Suppressor macrophage (primary cell): Measurements from ENCODE around the gene RNF220.

Source experiments
- DNase-seq, 4 experiments: peaks; one replicate each; pipeline ENCODE4 v3.0.0-alpha.2; 2020 to 2022

RNF220 gene

DNA sequence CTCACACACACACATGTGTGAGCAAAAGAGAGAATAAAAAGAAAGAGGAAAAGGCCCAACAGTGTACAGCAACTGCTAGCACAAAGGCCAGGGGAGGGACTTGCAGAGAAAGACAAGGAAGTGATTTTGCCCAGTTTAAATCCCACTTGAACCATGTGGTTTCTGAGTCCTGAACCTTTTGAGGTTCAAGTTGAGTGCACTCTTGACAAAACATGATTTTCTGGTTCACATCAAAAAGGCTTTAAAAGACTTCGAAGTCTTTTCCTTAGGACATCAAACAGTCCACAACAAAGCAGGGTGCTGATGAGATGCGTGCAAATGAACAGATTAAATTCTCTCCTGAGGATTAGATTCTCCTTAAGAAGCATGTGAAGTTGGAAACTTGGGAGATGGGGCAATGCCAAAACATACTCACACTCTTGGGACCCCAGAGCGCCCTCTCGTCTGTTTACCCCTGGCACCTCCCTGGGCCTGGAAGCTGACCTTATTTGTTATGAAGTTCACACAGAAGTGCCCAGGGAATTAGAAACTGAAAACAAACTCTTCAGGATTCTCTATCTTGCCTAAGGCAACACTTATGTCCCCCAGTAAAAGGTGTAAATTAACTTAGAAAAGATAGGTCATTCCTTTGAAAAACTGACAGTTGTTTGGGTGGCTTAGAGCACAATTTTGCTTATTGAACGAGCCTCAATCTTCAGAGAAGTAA is 31.5 kb downstream of the RNF220 start:
- DNase-seq = peak in 3 of 4 experiments; percentile 46 to 59 (median 46)

DNA sequence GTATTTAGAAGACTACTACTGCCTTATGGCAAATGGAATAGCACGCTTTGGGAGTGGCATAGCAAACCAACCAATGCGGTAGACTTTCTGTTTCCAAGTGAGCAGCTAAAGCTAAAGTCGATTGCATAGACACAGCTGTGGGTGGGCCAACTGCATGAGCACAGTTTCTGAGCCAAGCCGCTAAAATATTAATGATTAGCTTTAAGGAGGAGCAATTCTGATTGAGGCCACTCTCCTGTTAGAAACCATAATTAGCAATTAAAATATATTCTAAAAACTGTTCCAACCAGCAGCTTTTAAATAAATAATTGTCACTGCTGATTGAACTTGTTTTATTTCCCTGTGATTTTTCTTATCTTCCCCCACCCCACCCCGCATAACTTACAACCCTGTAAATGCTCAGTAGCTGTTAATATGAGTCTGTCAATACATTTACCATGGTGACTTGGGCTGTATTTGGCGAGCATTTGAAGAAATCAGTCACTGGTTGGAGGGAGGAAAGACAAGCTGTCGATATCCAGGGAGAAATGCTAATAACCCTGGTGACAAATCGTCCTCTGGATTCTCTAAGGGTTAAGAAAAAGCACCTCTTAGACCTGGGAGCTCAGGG is 32.2 kb downstream of the RNF220 start:
- no peak for DNase-seq

DNA sequence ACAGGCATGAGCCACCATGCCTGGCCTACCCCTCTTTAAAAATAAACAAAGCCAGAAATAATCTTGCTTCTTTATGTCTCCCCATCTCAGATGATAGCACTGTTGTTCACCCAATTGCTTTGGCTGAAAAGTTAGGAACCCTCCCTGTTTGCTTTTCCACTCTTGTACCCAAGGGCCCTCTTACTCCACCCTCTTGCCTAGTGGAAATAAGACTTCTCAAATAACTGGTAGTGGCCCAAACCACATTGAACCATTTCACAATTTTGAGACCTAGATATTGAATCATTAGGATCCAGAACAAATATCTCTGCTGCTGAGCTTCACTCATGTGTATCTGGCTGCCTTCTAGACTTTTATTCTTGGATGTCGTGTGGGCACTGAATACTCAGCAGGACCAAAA is 37.7 kb downstream of the RNF220 start:
- no peak for DNase-seq

DNA sequence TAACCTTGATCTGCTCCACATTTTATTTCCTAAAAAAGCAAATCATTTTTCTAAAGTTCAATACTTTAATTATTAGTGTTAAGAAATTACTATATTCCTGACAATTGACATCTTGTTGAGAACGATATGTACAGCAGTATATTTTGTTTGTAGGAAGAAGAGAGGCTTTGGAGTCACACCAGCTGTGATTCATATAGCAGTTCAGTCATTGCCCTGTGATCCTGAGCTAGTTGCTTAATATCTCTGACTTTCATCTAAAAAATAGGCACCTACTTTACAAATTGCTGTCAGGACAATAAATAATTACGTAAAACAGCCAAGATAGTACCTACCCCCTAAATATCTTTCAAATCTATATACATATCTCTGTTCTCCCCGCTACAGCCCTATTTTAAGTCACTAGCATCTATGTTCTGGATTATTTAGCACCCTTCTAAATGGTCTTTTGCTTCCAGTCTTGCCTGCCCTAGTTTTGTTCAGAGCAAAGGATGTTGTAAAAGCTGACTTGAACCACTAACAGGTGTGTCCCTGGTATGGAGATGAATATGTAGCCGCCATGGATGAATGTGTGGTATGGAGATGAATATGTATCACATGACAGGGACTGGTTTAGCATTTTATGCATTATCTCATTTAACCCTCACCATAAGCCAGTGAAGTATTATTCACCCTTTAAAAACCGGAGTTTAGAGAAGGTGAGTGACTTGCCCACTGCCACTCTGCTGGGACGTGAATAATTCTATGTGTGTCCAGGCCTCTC is 42.2 kb downstream of the RNF220 start:
- peak; percentile 52 to 79 (median 65) for DNase-seq

DNA sequence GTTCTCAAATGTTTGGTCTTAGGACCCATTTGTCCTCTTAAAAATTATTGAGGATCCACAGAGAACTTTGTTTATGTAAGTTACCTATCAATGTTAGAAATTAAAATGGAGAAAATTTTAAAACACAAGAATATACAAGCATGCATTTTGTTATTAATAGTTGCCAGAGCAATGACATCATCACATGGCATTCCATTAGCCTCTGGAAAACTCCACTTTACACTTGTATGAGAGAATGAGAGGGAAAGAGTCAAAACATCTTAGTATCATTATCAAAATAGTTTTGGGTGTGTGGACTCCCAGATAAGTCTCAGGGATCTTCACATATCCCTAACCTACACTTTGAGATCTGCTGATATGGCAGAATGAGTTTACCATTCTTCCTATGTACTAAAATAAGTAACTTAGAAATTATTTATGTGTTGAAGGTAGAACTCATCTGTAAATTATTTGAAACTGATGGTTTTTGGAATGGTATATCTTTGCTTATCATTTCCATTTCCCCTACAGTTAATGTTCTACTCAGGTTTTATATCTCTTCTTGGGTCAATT is 48.8 kb downstream of the RNF220 start:
- no peak for DNase-seq

DNA sequence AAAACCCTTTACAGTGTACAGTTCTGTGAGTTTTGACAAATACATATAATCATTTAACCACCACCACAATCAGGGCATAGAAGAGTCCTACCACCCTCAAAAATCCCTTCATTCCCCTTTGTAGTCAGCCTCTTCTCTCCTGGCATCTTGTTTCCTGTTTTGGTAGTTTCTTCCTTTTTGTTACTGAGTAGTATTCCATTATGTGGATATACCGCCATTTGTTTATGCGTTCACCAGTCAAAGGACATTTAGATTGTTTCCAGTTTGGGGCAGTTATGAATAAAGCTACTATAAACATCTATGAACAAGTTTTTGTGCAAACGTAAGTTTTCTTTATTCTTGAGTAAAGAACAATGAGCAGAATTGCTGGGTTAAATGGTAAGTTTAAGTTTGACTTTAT is 49.6 kb downstream of the RNF220 start:
- no peak for DNase-seq

DNA sequence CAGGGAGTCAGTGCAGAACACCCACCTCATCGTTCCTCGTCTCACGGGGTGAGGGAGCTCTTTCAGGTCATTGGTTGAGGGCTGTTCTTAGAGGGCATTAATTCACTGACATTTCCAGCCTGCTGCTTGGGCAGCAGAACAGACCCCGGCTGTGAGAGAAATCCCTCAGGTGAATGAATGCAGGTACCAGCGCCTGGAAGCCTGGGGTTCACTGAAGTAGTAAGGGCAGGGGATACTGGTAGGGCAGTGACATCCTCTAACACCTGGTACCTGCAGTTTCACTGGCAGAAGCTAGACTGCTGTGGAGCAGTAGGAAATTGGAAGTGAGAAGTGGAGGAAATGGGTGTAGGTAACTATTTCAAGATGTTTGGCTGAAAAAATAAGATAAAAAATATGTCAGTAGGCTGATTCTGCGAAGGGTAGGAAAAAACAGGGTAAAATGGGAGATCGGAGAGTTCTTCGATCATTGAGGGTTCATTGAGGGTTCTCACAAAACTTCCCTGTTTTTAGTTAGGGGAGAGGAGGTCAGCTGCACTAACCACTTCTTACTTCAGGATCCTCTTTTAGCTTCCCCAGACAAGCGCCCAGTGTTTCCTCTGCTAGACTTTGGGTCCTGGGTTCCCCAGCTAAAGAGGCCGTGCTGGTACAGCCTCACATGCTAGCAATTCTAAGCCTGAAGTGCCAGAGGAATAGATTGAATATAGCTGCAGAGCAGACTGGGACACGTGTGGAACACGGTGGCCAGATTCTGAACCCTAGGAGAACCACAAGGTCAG is 55.2 kb downstream of the RNF220 start:
- peak; percentile 77 to 90 (median 85) for DNase-seq

DNA sequence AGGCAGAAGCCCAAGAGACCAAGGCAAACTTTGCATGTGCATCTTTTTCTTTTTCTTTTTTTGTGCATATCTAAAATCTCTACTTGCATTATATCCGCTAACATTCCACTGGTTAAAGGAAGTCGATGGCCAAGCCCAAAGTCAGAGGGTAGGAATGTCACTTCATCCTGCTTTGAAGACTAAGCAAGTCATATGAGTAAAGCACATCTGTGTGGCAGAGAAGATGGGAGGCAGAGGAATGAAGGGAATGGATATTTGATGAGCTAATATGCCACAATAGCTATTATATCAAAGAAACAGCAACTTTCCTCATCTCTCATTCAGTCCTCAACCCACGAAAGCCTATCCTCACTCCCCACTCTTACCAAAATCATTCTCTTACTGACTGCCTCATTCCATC is 59.3 kb downstream of the RNF220 start:
- no peak for DNase-seq

DNA sequence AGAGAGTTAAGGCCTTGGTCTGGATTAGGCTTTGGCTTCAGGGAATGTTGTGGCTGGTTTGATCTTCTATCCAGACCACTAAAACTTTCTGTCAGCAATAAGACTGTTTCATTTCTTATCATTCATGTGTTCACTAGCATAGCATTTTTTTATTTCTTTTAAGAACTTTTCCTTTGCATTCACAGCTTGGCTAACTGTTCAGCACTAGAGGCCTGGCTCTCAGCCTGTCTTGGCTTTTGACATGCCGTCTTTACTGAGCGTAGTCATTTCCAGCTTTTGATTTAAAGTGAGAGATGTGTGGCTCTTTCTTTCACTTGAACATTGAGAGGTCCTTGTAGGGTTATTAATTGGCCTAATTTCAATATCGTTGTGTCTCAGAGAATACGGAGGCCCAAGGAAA is 62.5 kb downstream of the RNF220 start:
- no peak for DNase-seq

DNA sequence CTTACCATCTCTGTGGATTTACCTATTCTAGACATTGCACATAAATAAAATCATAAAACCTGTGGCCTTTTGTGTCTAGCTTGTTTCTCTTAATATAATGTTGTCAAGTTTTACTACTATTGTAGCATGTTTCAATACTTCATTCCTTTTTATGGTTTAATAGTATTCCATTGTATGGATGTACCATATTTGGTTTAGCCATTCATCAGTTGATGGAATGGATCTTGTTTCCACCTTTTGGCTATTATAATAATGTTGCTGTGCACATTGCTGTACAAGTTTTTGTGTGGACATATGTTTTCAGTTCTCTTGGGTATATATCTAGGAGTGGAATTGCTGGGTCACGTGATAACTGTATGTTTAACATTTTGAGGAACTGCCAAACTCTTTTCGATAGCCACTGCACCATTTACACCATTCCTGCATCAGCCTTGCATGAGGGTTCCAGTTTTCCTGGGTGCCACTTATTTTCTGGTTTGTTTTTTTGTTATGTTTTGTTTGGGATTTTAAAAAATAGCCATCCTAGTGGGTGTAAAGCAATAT is 66.9 kb downstream of the RNF220 start:
- no peak for DNase-seq

DNA sequence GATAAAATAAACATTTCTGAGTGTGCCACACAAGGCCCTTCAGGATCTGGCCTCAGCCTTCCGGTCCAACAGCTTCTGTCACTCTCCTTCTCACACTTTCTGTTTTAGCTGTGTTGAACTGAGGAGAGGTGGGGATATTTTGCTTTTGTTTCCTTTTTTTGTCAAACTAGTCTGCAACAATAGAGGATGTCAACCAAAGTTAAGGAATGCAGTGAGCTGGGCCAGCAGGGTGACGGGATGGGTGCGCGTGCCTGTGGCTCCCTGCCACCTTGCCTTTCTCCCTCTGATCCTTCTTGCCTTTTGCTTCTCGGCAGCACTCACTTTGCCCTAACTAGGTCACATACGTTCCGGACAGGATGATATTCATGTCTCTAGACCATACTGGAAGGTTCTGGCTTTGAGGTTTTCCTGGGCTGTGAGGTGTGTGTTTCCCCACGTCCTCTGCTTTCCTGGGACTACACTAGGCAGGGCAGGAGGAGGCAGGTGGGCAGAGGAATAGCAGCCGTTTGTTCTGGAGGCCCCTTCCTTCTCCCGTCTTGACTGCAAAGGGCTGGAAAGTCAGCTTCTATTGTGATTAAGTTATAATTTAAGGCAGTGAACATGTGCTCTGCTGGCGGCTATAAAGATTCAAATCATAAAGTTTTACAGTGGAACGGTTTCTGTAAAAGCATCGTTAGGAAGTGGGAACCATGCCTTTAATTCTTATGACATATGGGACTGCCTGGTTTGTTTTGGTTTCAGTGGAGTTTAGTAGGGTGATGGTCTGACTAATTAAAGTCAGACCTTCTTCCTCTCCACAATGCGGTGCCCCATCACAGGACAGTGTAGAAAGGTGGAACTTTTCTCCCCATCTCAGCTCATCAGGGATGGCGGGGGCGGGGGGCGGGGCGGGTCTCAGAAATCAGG is 67.8 kb downstream of the RNF220 start:
- peak in 3 of 4 experiments; percentile 8 to 30 (median 18) for DNase-seq

DNA sequence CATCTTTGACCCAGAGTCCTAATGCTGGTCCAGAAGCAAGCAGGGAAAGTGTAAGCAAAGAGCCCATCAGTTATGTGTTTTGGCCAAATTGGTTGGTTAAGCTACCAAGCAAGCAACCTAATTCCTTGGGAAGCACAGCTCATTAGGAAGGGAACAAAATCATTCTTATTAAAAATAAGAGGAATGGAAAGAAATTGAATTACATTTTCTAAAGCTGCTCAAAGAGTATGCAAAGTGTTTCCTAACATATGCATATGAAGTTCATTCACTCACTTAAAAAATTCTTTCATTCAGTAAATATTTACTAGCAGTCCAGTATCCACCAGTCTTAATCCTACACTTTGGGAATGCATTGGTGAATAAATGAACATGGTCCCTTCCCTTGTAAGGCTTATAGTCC is 71.8 kb downstream of the RNF220 start:
- no peak for DNase-seq

DNA sequence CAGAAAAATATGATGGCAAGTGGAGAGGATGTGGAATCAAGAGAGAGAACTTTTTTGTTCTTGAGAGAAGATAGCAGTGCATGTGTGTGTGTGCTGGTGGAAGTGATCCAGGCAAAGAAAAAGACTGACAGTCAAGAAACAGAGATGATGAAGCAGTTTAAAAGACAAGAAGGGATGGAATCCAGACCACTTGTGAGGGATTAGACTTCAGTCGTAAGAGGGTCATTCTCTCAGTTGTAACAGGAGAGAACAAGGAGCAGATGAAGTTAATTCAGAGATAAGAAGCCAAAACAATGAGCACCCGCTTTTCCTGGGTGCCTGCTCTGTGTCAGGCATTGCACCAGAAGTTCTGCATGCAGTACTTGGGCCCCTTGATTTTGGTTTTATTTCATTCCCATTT is 76.6 kb downstream of the RNF220 start:
- DNase-seq = no peak

DNA sequence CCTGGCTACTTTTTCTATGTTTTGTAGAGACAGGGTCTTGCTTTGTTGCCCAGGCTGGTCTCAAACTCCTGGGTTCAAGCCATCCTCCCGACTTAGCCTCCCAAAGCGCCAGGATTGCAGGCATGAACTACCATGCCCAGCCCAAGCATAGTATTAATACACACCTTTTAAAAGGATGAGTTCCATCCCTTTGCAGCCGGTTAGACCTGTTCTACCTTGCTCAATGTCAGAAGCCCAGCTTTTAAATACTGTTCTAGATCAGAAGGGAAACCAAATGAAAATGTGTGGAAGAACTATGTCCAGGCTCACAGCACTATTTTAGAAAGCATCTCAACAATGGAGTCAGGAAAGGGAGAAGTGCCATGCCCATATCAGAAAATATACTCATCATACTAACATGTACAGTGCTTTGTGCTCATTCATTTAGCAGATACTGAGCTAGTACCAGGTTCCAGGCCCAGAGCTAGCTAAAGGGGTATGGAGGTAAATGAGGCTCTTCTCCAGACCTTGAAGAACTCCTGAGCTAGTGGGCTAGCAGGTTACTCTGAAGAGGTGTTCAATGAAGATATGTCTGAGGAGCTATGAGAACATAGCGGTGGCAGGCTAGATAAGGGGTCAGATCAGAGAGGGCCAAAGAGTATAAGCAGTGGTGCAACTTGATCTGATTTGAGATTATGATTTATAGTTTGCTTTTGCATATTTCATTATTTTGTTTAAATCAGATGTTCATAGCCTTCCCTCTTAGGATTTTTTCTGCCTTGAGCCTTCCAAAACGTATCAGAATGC is 78.2 kb downstream of the RNF220 start:
- DNase-seq = no peak

DNA sequence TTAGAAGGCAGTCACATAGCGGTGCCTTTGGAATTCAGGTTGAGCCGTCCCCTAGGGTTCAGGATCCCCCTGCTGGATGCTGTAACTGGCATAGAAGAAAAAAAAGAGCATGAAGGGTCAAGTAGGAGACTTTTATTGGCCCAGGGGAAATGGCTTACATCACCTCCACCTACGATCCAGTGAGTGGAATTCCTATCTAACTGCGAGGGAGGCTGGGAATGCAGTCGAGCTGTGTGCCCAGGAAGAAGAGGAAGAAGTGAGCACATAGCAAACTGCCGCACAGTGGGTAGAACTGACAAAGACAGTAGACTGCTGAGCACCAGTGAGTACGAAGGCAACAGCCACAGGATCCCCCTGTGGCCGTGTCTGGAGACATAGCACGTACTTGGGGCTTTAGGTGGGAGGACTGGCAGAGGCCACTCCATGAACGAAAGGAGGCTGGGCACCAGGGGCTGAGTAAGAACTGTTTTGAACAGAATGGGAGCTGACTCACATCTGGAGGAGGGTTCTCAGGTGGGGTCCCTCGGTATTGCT is 79.2 kb downstream of the RNF220 start:
- DNase-seq = peak; percentile 69 to 87 (median 76)

DNA sequence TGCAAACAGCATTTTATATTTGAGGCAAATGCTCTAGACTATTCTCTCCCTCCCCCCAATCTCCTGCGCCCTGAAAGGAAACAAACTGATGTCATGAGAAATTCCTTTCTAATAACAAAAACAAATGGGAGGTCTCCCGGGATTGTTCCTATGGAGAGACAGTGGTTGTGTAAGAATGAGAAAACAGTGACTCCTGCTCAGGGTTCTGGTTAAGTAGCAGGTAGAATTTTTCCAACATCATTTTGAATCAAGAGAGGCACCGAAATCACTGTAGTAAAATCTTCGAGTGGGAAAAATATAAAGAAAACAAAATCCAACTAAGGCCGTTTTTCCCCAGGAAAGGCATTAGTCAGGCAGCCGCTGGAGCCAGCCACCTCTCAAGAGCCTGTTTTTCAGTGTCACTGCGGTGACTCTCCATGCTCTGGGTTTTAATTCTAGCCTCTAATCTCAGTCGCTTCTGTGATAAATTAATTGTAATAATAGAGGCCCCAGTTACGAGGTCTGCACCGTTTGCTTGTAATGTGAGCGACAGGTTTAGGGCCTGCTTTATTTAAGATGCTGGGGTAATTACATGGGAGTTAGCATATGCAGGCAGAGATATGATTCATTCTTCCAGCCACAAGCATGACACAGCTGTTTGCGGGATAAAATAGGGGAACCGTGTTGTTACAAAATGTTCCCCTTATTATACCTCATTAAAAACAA is 80.3 kb downstream of the RNF220 start:
- peak; percentile 74 to 91 (median 82) for DNase-seq

DNA sequence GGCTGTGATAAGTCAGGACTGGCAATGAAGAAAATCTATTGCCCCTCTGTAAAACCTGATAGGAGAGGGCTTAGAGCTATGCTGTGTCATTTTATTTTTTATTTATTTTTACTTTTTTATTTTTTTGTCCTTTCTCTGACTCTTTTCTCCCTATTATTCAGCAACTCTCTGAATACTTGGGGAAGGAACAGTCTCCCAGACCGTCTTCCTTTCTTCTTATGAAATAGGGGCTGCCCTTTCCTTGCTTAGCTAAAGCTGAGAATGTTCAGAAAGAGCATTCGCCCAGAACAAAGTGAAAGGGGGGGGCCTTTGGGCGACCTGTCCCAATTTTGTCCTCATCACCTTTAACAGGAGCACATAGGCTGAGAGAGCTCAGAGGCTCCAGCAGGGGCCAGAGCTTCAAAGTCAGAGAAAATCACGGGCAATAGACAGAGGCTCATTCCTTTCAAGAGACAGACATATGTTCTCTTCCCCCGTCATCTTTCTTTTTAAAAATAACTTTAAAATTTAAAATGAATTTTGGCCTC is 80.9 kb downstream of the RNF220 start:
- DNase-seq = peak in 1 of 4 experiments; percentile 21

DNA sequence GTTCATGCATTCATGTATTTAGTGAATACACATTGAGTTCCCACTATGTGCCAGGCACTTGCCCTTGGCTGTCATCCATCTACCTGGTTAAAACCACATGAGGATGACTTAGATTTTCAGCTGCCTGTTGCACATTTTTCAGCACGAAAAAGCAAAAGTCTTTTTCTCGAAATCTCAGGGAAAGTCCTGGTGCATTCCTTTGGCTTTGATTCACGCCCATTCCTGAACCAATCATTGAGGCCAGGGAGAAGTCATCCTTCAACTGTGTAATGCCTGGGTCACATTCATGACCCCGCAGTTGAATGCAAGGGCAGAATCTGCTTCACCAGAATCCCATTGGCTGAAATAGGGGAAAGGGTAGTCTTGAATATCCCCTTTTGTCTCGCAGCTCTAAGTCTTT is 84.4 kb downstream of the RNF220 start:
- no peak for DNase-seq

DNA sequence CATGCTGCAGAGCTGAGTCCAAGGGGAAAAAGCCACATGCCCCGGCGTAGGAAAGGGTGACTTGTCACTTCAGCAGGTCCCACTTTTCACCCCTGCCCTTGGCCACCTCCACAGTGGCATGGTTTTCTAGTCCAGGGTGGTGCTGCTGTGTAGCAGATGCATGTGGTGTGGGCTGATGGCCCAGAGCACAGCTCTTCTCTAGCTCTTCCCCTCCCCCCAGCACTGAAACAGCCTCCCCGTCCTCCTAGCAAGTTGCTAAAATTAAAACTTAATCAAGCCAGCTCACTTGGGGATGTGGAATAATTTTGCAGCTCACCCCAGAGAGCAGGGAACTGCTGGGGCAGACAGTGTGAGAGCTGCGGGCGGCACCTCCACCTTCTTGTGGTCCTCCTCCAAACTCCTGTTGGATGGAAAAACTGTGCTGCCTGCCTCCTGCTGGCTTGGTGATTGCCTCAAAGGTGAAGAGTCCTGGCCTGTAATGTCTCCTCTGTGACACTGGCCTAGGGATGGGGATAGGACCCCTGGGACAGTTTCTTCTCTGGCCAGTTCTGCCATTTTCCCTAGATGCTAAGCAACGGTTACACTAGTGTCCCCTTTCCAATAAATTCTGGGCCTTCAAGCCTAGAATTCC is 91.6 kb downstream of the RNF220 start:
- DNase-seq = no peak
